ENCODE measurements around the gene COX7B2.

- TF ChIP-seq POLR2A (IDR thresholded peaks at IDR 0.05; ENCODE audit: low read depth, low read length) (no peak), TAF1 (IDR thresholded peaks at IDR 0.05; ENCODE audit: borderline replicate concordance, low read depth, low read length) (no peak)
Measured at GRCh38 chr4:46817806-46818205, 91.2 kb downstream of the COX7B2 start.
